Measurements from ENCODE around the gene MORN1. TPM values are rescaled to one million over a fixed set of nuclear protein-coding genes. Genes with fewer than 3 reads are reported as not detected.

The MORN1 gene
- total and polyA plus RNA-seq, 2 experiments from 2014 or later: 4.8 to 11.1 TPM

DNA sequence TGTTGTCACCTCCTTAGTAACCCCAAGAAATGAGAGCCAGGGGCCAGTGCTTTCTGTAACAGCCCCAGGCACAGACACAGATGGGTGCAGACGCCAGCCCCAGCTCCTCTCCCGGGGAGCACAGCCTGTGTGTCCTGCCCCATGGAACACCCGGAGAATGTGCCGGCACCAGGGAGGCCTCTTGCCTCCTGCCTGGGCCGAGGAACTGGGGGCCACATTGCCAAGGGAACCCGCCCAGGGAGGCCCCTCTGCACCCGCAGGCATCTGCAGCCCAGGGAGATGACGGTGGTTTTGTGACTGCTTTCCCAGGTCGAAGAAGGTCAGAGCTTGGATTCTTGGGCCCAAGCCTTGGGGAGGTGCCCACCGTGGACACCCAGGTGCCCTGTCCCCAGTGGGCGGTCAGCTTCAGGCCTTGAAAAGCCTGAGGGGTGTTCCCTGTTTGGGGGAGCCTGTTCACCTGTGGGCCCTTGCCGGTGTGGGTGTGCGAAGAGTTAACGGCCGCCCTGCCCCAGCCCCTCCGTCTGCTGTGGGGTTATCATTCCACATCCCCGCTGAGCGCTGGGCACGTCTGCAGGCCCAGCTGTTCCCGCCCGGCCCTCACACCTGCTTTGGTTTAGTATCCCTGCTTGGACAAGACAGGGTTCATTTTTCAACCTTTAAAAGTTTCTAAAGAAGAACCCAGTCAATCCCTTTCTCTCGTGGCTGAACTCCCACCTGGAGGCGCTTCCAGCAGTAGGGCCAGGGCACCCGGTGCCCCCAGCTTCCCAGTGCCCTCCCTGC, 62.5 kb downstream of the MORN1 start:
- Histone ChIP-seq H3K27ac (ENCODE audit: low read depth) (no peak overlapping the region), H3K4me1 (ENCODE audit: insufficient read depth) (no peaks in the 10 kb centered on the region), H2AFZ (no peak overlapping the region), H3K27me3 (ENCODE audit: insufficient read depth) (no peaks in the 10 kb centered on the region), H3K9me2 (ENCODE audit: insufficient read depth) (no peaks in the 10 kb centered on the region), H3K36me3 (ENCODE audit: insufficient read depth) (no peaks in the 10 kb centered on the region), H4K20me1 (replicated peaks; ENCODE audit: insufficient read depth) (no peaks in the 10 kb centered on the region), H3K4me3 (no peak overlapping the region), H3F3A (replicated peaks; ENCODE audit: low read depth) (no peaks in the 10 kb centered on the region; the same call in 1 of the 2 replicates), H3K4me2 (no peak overlapping the region), H3K79me2 (replicated peaks; ENCODE audit: insufficient read depth) (no peaks in the 10 kb centered on the region)
- ATAC-seq (no peak), DNase-seq (ENCODE audit: low spot score) (no peak)
- TF ChIP-seq, protein P1, sequence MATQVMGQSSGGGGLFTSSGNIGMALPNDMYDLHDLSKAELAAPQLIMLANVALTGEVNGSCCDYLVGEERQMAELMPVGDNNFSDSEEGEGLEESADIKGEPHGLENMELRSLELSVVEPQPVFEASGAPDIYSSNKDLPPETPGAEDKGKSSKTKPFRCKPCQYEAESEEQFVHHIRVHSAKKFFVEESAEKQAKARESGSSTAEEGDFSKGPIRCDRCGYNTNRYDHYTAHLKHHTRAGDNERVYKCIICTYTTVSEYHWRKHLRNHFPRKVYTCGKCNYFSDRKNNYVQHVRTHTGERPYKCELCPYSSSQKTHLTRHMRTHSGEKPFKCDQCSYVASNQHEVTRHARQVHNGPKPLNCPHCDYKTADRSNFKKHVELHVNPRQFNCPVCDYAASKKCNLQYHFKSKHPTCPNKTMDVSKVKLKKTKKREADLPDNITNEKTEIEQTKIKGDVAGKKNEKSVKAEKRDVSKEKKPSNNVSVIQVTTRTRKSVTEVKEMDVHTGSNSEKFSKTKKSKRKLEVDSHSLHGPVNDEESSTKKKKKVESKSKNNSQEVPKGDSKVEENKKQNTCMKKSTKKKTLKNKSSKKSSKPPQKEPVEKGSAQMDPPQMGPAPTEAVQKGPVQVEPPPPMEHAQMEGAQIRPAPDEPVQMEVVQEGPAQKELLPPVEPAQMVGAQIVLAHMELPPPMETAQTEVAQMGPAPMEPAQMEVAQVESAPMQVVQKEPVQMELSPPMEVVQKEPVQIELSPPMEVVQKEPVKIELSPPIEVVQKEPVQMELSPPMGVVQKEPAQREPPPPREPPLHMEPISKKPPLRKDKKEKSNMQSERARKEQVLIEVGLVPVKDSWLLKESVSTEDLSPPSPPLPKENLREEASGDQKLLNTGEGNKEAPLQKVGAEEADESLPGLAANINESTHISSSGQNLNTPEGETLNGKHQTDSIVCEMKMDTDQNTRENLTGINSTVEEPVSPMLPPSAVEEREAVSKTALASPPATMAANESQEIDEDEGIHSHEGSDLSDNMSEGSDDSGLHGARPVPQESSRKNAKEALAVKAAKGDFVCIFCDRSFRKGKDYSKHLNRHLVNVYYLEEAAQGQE (IDR thresholded peaks at IDR 0.05; ENCODE audit: unreplicated experiment): no peak
- TF ChIP-seq, protein P2, sequence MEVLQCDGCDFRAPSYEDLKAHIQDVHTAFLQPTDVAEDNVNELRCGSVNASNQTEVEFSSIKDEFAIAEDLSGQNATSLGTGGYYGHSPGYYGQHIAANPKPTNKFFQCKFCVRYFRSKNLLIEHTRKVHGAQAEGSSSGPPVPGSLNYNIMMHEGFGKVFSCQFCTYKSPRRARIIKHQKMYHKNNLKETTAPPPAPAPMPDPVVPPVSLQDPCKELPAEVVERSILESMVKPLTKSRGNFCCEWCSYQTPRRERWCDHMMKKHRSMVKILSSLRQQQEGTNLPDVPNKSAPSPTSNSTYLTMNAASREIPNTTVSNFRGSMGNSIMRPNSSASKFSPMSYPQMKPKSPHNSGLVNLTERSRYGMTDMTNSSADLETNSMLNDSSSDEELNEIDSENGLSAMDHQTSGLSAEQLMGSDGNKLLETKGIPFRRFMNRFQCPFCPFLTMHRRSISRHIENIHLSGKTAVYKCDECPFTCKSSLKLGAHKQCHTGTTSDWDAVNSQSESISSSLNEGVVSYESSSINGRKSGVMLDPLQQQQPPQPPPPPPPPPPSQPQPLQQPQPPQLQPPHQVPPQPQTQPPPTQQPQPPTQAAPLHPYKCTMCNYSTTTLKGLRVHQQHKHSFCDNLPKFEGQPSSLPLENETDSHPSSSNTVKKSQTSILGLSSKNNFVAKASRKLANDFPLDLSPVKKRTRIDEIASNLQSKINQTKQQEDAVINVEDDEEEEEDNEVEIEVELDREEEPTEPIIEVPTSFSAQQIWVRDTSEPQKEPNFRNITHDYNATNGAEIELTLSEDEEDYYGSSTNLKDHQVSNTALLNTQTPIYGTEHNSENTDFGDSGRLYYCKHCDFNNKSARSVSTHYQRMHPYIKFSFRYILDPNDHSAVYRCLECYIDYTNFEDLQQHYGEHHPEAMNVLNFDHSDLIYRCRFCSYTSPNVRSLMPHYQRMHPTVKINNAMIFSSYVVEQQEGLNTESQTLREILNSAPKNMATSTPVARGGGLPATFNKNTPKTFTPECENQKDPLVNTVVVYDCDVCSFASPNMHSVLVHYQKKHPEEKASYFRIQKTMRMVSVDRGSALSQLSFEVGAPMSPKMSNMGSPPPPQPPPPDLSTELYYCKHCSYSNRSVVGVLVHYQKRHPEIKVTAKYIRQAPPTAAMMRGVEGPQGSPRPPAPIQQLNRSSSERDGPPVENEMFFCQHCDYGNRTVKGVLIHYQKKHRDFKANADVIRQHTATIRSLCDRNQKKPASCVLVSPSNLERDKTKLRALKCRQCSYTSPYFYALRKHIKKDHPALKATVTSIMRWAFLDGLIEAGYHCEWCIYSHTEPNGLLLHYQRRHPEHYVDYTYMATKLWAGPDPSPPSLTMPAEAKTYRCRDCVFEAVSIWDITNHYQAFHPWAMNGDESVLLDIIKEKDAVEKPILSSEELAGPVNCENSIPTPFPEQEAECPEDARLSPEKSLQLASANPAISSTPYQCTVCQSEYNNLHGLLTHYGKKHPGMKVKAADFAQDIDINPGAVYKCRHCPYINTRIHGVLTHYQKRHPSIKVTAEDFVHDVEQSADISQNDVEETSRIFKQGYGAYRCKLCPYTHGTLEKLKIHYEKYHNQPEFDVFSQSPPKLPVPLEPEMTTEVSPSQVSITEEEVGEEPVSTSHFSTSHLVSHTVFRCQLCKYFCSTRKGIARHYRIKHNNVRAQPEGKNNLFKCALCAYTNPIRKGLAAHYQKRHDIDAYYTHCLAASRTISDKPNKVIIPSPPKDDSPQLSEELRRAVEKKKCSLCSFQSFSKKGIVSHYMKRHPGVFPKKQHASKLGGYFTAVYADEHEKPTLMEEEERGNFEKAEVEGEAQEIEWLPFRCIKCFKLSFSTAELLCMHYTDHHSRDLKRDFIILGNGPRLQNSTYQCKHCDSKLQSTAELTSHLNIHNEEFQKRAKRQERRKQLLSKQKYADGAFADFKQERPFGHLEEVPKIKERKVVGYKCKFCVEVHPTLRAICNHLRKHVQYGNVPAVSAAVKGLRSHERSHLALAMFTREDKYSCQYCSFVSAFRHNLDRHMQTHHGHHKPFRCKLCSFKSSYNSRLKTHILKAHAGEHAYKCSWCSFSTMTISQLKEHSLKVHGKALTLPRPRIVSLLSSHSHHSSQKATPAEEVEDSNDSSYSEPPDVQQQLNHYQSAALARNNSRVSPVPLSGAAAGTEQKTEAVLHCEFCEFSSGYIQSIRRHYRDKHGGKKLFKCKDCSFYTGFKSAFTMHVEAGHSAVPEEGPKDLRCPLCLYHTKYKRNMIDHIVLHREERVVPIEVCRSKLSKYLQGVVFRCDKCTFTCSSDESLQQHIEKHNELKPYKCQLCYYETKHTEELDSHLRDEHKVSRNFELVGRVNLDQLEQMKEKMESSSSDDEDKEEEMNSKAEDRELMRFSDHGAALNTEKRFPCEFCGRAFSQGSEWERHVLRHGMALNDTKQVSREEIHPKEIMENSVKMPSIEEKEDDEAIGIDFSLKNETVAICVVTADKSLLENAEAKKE (CRISPR knock-in tag; IDR thresholded peaks at IDR 0.05): no peak
- TF ChIP-seq ZNF331 (CRISPR knock-in tag; IDR thresholded peaks at IDR 0.05; ENCODE audit: low read depth) (no peak), ZNF114 (CRISPR knock-in tag; IDR thresholded peaks at IDR 0.05) (no peak), CREB1 (CRISPR knock-in tag; IDR thresholded peaks at IDR 0.05; ENCODE audit: low read depth) (no peak), EZH2phosphoT487 (IDR thresholded peaks at IDR 0.05; ENCODE audit: unreplicated experiment) (no peak), STAT1 (IDR thresholded peaks at IDR 0.05; ENCODE audit: unreplicated experiment) (no peak), EZH2 (IDR thresholded peaks at IDR 0.05; ENCODE audit: low read depth, unreplicated experiment) (no peak)
- TF ChIP-seq, protein P3, sequence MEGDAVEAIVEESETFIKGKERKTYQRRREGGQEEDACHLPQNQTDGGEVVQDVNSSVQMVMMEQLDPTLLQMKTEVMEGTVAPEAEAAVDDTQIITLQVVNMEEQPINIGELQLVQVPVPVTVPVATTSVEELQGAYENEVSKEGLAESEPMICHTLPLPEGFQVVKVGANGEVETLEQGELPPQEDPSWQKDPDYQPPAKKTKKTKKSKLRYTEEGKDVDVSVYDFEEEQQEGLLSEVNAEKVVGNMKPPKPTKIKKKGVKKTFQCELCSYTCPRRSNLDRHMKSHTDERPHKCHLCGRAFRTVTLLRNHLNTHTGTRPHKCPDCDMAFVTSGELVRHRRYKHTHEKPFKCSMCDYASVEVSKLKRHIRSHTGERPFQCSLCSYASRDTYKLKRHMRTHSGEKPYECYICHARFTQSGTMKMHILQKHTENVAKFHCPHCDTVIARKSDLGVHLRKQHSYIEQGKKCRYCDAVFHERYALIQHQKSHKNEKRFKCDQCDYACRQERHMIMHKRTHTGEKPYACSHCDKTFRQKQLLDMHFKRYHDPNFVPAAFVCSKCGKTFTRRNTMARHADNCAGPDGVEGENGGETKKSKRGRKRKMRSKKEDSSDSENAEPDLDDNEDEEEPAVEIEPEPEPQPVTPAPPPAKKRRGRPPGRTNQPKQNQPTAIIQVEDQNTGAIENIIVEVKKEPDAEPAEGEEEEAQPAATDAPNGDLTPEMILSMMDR (conservative IDR thresholded peaks at IDR 0.05; ENCODE audit: low read depth in 2 of 2): no peak
- Mint-ChIP-seq H3K36me3 (ENCODE audit: low read depth) (peaks cover 8% of the 10 kb centered on the region; the same call in 1 of the 3 replicates), H3K27ac (no peak overlapping the region), H3K9me3 (peaks cover 15% of the 10 kb centered on the region), H3K27me3 (ENCODE audit: insufficient read depth, low read depth, poor library complexity) (peaks cover 7% of the 10 kb centered on the region), H3K4me3 (no peak overlapping the region), H3K4me1 (no peaks in the 10 kb centered on the region; the same call in 2 of the 3 replicates)

All from GM23338 (cell line).